ENCODE data around the gene TUBB.
A peak's percentile ranks its signal among the peaks of the same experiment; 100 is the strongest.

TUBB gene

GRCh38 chr6:30719791-30720737, at the start of gene TUBB:
Gene TUBB (plus strand): TSS chr6:30720352. CDS start chr6:30720507, 155 bp downstream.
- DNase-seq (ENCODE audit: low read depth in 2 of 2): peak; percentile 96

- DNase-seq (ENCODE audit: low read depth in 2 of 2): no peak
Measured at GRCh38 chr6:30670760-30671527, 49.2 kb upstream of the TUBB start.

GRCh38 chr6:30672445-30673253, 47.5 kb upstream of the TUBB start, which contains the start of gene DHX16:
Gene DHX16 (minus strand): TSS chr6:30673006. CDS start chr6:30672841, 165 bp downstream.
- peak; percentile 97 to 98 for DNase-seq (ENCODE audit: low read depth in 2 of 2)

GRCh38 chr6:30676660-30677285, 43.4 kb upstream of the TUBB start:
- no peak for DNase-seq (ENCODE audit: low read depth in 2 of 2)

- peak; percentile 51 to 55 for DNase-seq (ENCODE audit: low read depth in 2 of 2)
Measured at GRCh38 chr6:30678964-30679726, 41.0 kb upstream of the TUBB start.

GRCh38 chr6:30679765-30680535, 40.2 kb upstream of the TUBB start:
- no peak for DNase-seq (ENCODE audit: low read depth in 2 of 2)

GRCh38 chr6:30681766-30682142, 38.4 kb upstream of the TUBB start:
- DNase-seq (ENCODE audit: low read depth in 2 of 2): no peak

- peak; percentile 73 to 75 for DNase-seq (ENCODE audit: low read depth in 2 of 2)
Measured at GRCh38 chr6:30682143-30683117, 37.7 kb upstream of the TUBB start.

- DNase-seq (ENCODE audit: low read depth in 2 of 2): no peak
Measured at GRCh38 chr6:30683183-30683979, 36.8 kb upstream of the TUBB start.

- DNase-seq (ENCODE audit: low read depth in 2 of 2): no peak
Measured at GRCh38 chr6:30683980-30684338, 36.2 kb upstream of the TUBB start.

- DNase-seq (ENCODE audit: low read depth in 2 of 2): no peak
Measured at GRCh38 chr6:30684386-30685156, 35.6 kb upstream of the TUBB start.

- DNase-seq (ENCODE audit: low read depth in 2 of 2): no peak
Measured at GRCh38 chr6:30685157-30686008, 34.8 kb upstream of the TUBB start.

GRCh38 chr6:30686009-30686907, 33.9 kb upstream of the TUBB start, which contains the start of gene PPP1R18:
Gene PPP1R18 (minus strand): TSS chr6:30686645. CDS start chr6:30686018, 627 bp downstream.
- DNase-seq (ENCODE audit: low read depth in 2 of 2): peak in 1 of 2 experiments; percentile 23

GRCh38 chr6:30686908-30687658, 33.1 kb upstream of the TUBB start:
- DNase-seq (ENCODE audit: low read depth in 2 of 2): peak; percentile 86 to 89
